Calu3 (cell line): ENCODE data around the gene GFM2. TPM values are rescaled to one million over a fixed set of nuclear protein-coding genes. Genes with fewer than 3 reads are reported as not detected.

Experiments used
- BruUV-seq: library from RNA; stranded (reverse); fragments of 400-500 nt; replicated peaks from 2 replicates; lab custom pipeline; 2021; lab: Mats Ljungman, UMichigan
- CTCF ChIA-PET: fragments of 300-600 bp; sonication (Branson Sonifier 250); formaldehyde crosslinking; loops from one replicate; lab custom pipeline; 2022; ENCODE audit warnings: antibody characterized with exemption; lab: Charles Lee
- DNase-seq: peaks from one replicate; pipeline ENCODE4 v3.0.0; 2022
- H3K27ac Mint-ChIP-seq: one replicate; pipeline ENCODE4 v1.8.0; 2022; ENCODE audit warnings: mixed read lengths; ENCODE audit not compliant: unreplicated experiment
- H3K27me3 Mint-ChIP-seq: one replicate; pipeline ENCODE4 v1.8.0; 2022; ENCODE audit warnings: mixed read lengths; ENCODE audit not compliant: unreplicated experiment
- H3K36me3 Mint-ChIP-seq: one replicate; pipeline ENCODE4 v1.8.0; 2022; ENCODE audit warnings: mild to moderate bottlenecking, moderate library complexity, mixed read lengths; ENCODE audit not compliant: insufficient read depth, unreplicated experiment
- H3K4me1 Mint-ChIP-seq: one replicate; pipeline ENCODE4 v1.8.0; 2022; ENCODE audit warnings: mild to moderate bottlenecking, low read depth, mixed read lengths; ENCODE audit not compliant: unreplicated experiment
- H3K4me3 Mint-ChIP-seq: one replicate; pipeline ENCODE4 v1.8.0; 2022; ENCODE audit warnings: mild to moderate bottlenecking, low read depth, moderate library complexity, mixed read lengths; ENCODE audit not compliant: unreplicated experiment
- H3K9me3 Mint-ChIP-seq: one replicate; pipeline ENCODE4 v1.8.0; 2022; ENCODE audit warnings: low read depth, mixed read lengths; ENCODE audit not compliant: unreplicated experiment
- intact Hi-C: fragments of 100-400 bp; cut with micrococcal nuclease; formaldehyde crosslinking; loops from one replicate; pipeline ENCODE4 v1.10.0; 2022; ENCODE audit not compliant: unreplicated experiment
- total RNA-seq: library from RNA; stranded (reverse); gene quantifications from 2 replicates; pipeline ENCODE4 v1.2.3, GENCODE V29; 2022
- TF ChIP-seq, protein P1 (sequence below): fragments of 200-600 bp; IDR thresholded peaks from one replicate; pipeline ENCODE4 v1.8.0; 2022; ENCODE audit warnings: antibody characterized with exemption; ENCODE audit not compliant: unreplicated experiment

Gene GFM2
- total RNA-seq, 1 experiment from 2014 or later: 51.2 TPM

DNA sequence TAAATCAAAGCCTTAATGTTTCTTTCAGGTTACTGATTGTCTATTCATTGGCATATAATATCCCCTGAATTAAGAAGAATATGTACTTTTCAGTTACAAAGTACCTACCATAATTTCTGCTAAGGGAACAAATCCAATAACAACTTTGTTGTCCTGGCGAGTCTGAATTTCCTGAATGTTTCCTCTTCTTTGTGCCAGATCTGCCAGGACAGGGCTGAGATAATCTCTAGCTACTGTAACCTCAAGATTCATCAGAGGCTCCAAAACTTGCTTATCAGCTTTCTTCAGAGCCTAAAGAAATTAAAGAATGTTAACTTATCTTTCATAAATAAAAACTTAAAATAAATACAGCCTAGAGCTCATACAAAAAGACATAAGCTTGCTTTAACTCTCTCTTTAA is 44.6 kb downstream of the GFM2 start:
- no peak overlapping the region for H3K4me3 Mint-ChIP-seq
- no TSS peak for BruUV-seq
- H3K9me3 Mint-ChIP-seq: no peaks in the 10 kb centered on the region

DNA sequence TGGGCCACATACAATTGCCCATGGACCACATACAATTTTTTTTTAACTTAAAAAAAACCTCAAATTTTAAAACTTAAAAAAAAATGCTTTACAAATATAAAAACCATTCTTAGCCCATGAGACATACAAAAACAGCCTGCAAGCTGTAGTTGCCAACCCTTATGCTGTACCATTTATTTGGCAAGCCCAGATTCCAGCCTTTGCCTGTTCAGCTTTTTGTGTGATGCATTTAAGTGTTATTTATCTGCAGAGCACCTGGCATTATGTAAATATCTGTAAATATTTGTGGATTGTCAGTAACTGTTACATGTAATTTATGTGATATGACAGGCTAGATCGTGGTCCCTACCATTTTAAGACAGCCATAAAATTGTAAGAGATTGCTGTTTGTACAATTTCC is 49.3 kb downstream of the GFM2 start:
- H3K27me3 Mint-ChIP-seq: no peaks in the 10 kb centered on the region
- CTCF ChIA-PET: no interaction called here
- BruUV-seq: no TSS peak
- TF ChIP-seq, protein P1, sequence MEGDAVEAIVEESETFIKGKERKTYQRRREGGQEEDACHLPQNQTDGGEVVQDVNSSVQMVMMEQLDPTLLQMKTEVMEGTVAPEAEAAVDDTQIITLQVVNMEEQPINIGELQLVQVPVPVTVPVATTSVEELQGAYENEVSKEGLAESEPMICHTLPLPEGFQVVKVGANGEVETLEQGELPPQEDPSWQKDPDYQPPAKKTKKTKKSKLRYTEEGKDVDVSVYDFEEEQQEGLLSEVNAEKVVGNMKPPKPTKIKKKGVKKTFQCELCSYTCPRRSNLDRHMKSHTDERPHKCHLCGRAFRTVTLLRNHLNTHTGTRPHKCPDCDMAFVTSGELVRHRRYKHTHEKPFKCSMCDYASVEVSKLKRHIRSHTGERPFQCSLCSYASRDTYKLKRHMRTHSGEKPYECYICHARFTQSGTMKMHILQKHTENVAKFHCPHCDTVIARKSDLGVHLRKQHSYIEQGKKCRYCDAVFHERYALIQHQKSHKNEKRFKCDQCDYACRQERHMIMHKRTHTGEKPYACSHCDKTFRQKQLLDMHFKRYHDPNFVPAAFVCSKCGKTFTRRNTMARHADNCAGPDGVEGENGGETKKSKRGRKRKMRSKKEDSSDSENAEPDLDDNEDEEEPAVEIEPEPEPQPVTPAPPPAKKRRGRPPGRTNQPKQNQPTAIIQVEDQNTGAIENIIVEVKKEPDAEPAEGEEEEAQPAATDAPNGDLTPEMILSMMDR: no peak
- no peaks in the 10 kb centered on the region for H3K9me3 Mint-ChIP-seq
- H3K36me3 Mint-ChIP-seq: peaks cover 29% of the 10 kb centered on the region
- DNase-seq: no peak
- intact Hi-C loops: no loop called here
- no peak overlapping the region for H3K4me3 Mint-ChIP-seq
- no peak overlapping the region for H3K27ac Mint-ChIP-seq
- no peaks in the 10 kb centered on the region for H3K4me1 Mint-ChIP-seq

More for the DNA sequence above, 44.6 kb downstream of the GFM2 start:
- TF ChIP-seq, protein P1: no peak
- Mint-ChIP-seq H3K36me3 (peaks cover 28% of the 10 kb centered on the region), H3K27me3 (no peaks in the 10 kb centered on the region), H3K4me1 (no peaks in the 10 kb centered on the region), H3K27ac (peak overlapping the region; percentile 11)
- CTCF ChIA-PET: no interaction called here
- intact Hi-C loops: no loop called here
- DNase-seq: no peak

DNA sequence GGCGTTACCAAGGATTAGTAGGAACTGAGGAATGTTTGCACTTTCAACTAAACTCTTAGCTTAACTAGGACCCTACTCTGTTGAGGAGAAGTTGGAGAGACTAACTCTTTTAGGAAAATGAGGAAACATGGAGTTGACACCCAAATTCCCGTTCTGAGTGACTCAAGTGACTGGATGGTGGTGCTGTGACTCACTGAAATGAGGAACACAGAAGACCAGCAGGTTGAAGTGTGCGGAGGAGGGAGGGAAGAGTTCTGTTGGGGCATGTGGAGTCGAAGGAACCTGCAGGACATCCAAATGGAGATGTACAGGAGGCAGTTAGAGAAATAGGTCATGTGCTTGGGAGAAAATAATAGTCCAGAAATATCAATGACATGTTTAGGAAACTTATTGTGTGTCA is 73.7 kb downstream of the GFM2 start:
- H3K36me3 Mint-ChIP-seq: peaks cover 17% of the 10 kb centered on the region
- CTCF ChIA-PET: no interaction called here
- no peak overlapping the region for H3K4me3 Mint-ChIP-seq
- no peaks in the 10 kb centered on the region for H3K27me3 Mint-ChIP-seq
- H3K27ac Mint-ChIP-seq: no peak overlapping the region
- intact Hi-C loops: no loop called here
- TF ChIP-seq, protein P1: no peak
- H3K9me3 Mint-ChIP-seq: no peaks in the 10 kb centered on the region
- no peak for DNase-seq
- no TSS peak for BruUV-seq
- H3K4me1 Mint-ChIP-seq: no peaks in the 10 kb centered on the region

DNA sequence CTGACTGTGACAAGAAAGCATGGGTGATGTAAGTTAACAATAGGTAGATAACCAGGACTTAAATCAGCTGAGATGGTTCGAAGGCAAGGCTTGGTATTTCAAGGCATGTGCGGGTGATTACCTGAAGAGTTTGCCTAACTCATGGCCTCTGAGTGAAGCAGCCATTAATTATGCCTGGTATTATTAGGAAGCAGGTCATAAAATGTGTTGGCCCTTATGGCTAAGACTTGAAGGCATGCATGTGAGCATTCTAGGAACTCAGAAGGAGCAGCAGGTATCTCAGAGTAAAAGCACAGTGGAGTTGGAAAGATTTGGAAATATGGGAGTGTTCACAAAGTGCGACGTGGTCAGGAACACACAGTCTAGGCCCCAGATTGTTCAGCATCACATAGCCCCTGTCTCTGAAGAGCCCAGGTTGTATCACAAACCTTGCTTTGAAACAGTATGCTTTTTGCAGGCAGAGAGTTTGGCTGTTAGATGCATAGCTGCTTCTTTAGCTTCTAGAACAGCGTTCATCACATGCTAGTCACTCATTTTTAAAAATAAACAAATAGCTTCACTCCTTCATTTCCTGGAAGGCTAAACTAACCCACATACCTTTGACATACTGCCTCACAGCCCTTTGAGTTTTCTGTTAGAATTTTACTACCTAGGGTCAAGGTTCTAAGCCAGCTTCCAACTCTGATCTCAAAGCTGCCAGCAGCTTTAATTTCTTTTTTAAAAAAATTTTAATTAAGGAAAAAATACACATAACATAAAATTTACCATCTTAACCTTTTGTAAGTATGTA is 79.8 kb downstream of the GFM2 start:
- Mint-ChIP-seq H3K4me1 (peaks cover 24% of the 10 kb centered on the region), H3K36me3 (peaks cover 32% of the 10 kb centered on the region), H3K27me3 (no peaks in the 10 kb centered on the region), H3K4me3 (peak overlapping the region; percentile 79), H3K27ac (no peak overlapping the region), H3K9me3 (no peaks in the 10 kb centered on the region)
- TF ChIP-seq, protein P1: no peak
- CTCF ChIA-PET: interaction anchor here (0.6 kb wide), 1 partner anchor 45 kb away, joined by 6 read pairs; no protein-coding TSS in a partner anchor
- intact Hi-C loops: no loop called here
- DNase-seq: no peak
- BruUV-seq: TSS peak; percentile 32
